Activated T-helper 9 cell treated with anti-CD3 and anti-CD28 coated beads, Interleukin-2, amount 50 U/mL, for 16 hours (primary cell): ENCODE measurements around the gene ZDHHC19.
"Not testable (repeated sequence)": the region's sequence is repeated elsewhere in the genome, so short reads cannot be mapped to it uniquely, and the experiment has no call there.

Experiments used
- DNase-seq: peaks from one replicate; pipeline ENCODE4 v3.0.0-alpha.2; 2020; ENCODE audit warnings: low read depth

ZDHHC19 gene

DNA sequence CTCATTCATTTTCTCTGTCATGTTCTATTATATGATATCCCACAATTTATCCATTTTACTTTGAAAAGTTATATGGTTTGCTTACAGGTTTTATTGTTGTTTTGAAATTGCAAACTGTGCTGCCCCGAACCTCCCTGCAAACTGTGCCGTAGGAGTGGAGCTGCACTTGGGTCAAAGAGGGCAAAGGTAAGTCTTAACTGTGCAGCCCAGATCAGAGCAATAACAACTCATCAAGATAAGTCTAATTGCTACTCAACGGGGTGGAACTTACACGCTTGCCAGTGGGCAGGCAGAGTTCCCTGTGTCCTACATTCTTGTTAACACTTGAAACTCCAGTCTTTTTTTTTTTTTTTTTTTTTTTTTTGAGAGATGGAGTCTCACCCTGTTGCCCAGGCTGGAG is 33.2 kb downstream of the ZDHHC19 start:
- DNase-seq = no peak

DNA sequence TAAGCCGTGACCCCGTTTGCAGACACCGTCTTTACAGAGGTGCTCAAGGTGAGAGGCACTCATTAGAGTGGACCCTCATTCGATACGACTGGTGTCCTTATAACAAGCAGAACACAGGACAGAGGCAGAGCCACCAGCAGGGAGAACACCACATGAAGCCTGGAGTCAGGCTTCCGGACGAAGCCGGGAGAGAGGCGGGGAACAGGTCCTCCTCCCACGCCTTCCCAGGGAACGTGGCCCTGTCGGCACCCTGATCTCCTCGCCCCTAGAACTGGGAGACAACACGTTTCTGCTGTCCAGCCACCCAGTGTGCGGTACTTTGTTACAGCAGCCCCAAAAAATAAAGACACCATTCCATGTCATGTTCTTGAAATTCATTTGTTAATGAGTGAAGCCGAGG is 33.6 kb downstream of the ZDHHC19 start:
- DNase-seq = no peak

GRCh38 chr3:196175722-196176121 is 35.5 kb downstream of the ZDHHC19 start:
- DNase-seq = no peak

- no peak for DNase-seq
These were observed 36.0 kb downstream of the ZDHHC19 start for GRCh38 chr3:196175116-196175625.

DNA sequence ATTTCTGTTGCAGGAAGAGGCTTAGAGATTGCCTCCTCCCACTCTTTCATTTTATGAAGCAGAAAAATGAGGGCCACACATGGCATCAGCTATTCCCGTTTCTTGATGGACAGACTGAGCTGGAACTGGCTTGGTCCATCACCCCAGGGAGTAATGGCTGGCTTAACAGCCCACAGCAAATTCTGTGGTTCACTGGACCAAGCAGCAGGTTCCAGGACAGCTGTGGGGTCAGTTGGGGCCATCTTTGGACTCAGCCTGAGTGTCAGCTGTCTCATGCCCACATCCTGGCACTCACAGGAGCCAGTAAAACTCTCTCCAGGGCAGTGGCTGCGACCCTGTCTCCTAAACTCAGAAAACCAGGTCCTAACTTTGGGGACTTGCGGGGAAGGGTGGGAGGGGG is 36.5 kb downstream of the ZDHHC19 start:
- no peak for DNase-seq

DNA sequence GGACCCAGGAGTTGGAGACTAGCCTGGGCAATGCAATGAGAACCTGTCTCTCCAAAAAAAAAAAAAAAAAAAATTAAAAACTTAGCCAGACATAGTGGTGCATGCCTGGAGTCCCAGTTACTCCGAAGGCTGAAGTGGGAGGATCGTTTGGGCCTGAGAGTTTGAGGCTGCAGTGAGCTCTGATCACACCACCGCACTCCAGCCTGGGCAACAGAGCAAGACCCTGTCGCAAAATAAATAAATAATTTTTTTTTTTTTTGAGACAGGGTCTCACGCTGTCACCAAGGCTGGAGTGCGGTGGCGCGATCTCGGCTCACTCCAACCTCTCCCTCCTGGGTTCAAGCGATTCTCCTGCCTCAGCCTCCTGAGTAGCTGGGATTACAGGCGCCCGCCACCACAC is 40.9 kb downstream of the ZDHHC19 start:
- DNase-seq = not testable (repeated sequence)

- DNase-seq = no peak
These were observed 41.4 kb downstream of the ZDHHC19 start for GRCh38 chr3:196169836-196170240.

GRCh38 chr3:196168808-196169391 is 42.3 kb downstream of the ZDHHC19 start:
- no peak for DNase-seq

DNA sequence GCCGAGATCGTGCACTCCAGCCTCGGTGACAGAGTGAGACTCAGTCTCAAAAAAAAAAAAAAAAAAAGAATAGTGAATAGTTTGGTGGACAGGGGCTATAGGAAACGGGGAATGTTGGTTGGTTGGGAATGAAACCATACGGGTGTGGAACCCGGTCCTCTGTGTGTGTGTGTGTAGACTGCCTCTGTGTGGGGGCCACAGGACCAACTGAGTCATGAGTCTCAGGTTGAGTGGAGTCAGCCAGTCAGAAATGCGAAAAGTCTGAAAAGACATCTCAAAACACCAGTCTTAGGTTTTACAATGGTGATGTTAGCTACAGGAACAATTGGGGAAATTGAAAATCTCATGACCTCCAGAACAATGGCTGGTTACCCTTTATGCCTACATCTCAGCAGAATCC is 44.5 kb downstream of the ZDHHC19 start:
- no peak for DNase-seq

DNA sequence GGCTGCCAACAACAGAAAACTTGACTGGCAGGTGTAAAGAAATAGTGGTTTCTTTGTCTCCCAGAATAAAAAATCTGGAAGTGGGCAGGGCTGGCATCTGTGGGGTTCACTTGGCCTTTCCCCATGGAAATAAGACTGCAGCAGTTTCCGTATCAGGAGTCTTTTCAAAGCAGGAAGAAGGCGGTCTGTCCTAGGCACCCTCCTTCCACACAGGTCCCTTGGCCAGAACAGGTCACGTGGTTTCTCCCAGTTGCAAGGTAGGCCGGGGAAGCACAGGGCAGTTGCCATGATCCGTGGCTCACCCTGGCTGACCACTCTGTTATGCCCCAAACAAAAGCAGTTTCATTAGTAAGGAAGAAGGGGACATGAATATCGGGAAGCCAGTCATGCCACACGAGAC is 45.4 kb downstream of the ZDHHC19 start:
- DNase-seq = no peak

GRCh38 chr3:196165006-196165575 is 46.1 kb downstream of the ZDHHC19 start:
- DNase-seq = not testable (repeated sequence)

- no peak for DNase-seq
These were observed 46.6 kb downstream of the ZDHHC19 start for GRCh38 chr3:196164576-196164975.

- DNase-seq = no peak
These were observed 47.3 kb downstream of the ZDHHC19 start for GRCh38 chr3:196163666-196164493.

DNA sequence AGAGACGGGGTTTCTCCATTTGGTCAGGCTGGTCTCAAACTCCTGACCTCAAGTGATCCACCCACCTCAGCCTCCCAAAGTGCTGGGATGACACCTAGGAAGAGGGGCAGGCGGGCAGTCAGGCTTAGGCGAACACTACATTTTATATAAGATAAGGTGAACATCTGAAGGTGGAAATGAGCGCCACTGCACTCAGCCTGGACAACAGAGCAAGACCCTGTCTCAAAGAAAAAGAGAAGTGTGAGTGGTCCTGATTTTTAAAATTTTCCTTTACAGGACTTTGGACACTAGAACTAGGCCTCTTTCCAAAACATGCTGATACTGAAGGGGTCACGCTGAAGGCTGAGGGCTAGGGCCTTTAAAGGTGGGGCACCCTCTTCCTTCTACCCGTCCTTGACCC is 48.0 kb downstream of the ZDHHC19 start:
- DNase-seq = no peak

DNA sequence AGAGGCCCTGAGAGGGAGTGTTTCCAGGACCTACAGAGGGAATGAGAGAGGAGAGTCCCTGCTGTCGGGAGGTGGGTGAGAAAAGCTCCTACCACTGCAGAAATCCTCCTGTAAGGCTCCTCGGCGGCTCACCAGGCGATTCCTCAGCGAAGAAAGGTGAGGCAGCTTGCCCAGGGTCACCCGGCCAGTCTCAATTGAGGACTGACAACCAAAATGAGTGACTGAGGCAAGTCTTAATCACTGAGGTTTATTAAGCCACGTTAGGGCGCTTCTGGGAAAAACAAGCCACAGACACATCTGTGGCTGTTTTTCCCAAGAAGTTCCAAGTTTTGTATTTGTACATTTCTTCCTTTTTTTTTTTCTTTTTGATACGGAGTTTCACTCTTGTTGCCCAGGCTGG is 48.5 kb downstream of the ZDHHC19 start:
- DNase-seq = no peak

DNA sequence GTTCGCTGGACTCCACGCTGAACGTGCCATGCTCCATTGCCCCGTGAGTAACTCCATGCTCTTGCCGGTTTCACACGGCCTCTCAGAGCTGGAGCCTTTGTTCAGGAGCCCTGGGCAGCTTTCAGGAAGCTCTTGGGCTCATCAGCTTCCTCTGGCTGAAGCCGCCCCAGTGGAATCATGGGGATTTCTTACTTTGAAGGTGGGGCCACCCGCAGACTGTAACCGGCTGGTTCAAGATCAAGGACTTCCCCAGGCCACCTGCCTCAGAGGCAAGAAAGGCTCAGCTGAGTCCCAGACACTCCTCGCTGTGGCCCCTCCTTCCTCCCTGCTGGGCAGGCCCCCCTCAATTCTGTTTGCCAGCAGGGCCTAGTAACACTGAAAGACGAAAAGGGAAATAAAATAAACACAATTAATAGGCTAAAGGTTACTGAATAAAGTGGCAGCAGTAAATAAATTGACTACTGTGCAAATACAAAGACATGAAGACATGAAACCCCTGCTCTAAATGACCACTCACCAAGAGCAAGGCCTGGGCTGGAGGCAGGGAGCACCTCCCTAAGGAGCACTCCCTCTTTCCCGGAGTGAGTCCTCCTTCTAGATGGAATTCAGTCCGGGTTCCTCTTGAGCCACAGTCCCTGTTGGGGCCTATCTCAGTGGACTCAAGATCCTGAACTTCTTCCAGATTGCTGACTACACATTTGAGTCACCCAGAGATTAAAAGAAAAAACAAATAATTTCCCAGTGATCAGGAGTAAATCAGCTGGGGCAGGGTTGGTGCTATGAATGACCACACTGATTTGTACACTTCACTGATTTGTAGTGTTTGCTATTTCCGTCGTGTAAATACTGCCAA is 51.0 kb downstream of the ZDHHC19 start:
- no peak for DNase-seq

DNA sequence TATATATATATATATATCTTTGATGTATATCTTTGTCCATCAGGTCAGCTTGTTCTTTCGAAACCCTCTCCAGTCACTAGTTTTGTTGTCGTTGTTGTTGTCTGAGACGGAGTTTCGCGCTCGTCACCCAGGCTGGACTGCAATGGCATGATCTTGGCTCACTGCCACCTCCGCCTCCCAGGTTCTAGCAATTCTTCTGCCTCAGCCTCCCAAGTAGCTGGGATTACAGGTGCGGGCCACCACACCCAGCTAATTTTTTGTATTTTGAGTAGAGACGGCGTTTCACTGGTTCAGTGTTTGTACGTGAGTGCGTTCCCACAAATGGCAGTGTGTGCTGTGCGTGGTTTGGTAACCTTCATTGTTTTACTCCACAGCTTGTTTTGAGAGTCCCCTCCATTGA is 51.7 kb downstream of the ZDHHC19 start:
- no peak for DNase-seq

DNA sequence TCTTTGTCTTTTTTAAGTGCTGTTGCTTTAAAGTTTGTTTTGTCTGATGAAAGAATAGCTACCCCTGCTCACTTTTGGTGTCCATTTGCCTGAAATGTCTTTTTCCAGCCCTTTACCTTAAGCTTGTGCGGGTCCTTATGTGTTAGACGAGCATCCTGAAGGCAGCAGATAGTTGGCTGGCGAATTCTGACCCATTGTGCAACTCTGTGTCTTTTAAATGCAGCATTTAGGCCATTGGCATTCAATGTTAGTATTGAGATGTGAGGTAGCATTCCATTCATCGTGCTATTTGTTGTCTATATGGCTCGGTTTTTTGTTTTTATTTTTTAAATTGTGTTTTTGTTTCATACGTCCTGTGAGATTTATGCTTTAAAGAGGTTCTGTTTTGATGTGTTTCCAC is 55.0 kb downstream of the ZDHHC19 start:
- no peak for DNase-seq

DNA sequence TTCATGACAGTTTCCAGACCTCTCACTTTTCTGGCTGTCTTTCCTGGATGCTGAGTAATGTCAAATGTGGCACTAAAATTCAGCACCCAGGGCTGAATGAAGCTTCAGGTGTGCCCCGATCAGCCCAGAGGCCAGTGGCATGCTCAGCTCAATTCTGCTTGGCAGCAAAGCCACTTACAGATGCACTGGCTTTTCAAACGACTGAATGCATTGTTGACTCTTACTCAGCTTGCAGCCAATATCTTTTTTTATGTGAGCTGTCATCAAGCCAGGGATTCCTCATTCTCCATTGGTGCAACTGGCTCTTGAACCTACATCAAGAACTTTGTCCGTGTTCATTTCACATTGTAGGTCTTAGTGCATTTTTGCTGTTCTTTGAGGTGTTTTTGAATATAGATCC is 60.7 kb downstream of the ZDHHC19 start:
- no peak for DNase-seq

- no peak for DNase-seq
These were observed 61.3 kb downstream of the ZDHHC19 start for GRCh38 chr3:196149831-196150301.

- DNase-seq = no peak
These were observed 61.8 kb downstream of the ZDHHC19 start for GRCh38 chr3:196149375-196149774.
